ENCODE measurements around the gene NAA50.

Gene NAA50

GRCh38 chr3:113684271-113684819, 61.7 kb downstream of the NAA50 start:
- no peak for DNase-seq

DNA sequence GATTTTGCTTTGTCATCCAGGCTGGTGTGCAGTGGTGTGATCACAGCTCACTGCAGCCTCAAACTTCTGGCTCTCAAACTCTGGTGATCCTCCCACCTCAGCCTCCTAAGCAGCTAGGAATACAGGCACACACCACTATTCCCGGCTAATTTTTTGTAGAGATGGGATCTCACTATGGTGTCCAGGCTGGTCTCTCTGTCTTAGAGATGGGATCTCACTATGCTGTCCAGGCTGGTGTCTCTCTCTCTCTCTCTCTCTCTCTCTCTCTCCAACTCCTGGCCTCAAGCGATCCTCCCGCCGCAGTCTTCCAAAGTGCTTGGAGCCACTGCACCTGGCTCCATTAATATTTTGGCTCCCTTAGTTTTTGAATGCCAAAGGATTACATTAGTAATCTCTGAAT, 67.3 kb downstream of the NAA50 start:
- no peak for DNase-seq

- DNase-seq = no peak
Observed at GRCh38 chr3:113677737-113678136, 68.3 kb downstream of the NAA50 start.

- no peak for DNase-seq
Observed at GRCh38 chr3:113676261-113676660, 69.8 kb downstream of the NAA50 start.

GRCh38 chr3:113673593-113673992, 72.5 kb downstream of the NAA50 start:
- DNase-seq = no peak

DNA sequence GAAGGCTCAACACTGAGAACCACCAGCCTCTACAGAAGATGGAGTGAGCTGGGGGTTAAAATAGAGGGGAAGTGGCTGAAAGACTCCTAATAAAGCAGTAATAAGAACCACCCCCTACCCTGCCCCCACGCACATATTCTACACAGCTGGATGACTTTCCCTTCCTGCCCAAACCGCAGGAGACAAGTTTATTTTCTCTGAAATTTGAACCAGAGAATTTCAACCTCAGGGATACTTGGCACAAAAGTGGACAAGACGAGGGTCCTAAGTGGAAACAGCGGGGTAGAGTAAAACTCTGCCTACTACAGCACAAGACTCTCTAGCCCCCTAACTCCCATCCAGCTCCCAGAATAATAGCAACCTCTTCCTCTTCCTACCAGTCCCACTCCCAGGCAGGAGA, 78.0 kb downstream of the NAA50 start:
- no peak for DNase-seq

All from activated CD8-positive, alpha-beta memory T cell treated with anti-CD3 and anti-CD28 coated beads, Interleukin-2, amount 50 U/mL, for 48 hours (primary cell).